ENCODE results near the gene ZNF469. TPM values are rescaled to one million over a fixed set of nuclear protein-coding genes. Genes with fewer than 3 reads are reported as not detected.
A peak's percentile ranks its signal among the peaks of the same experiment; 100 is the strongest.

Gene ZNF469
- total RNA-seq, 1 donor from 2014 or later: 0.59 TPM

GRCh38 chr16:88429387-88430184 lies 46.8 kb downstream of the ZNF469 start:
- no peak overlapping the region for H3K27ac Mint-ChIP-seq
- intact Hi-C loops (cut with micrococcal nuclease): loop anchor here (10.0 kb wide), 2 partner anchors 235 to 655 kb away; no protein-coding TSS in a partner anchor
- no peaks in the 10 kb centered on the region for H3K36me3 Mint-ChIP-seq (ENCODE audit: low read depth)
- H3K27me3 Mint-ChIP-seq (ENCODE audit: low read depth): peaks cover 17% of the 10 kb centered on the region
- H3K9me3 Mint-ChIP-seq: no peaks in the 10 kb centered on the region
- peak overlapping the region; percentile 57 for H3K4me3 Mint-ChIP-seq (ENCODE audit: low read depth)
- DNase-seq (ENCODE audit: low spot score): no peak
- H3K4me1 Mint-ChIP-seq (ENCODE audit: low read depth): no peaks in the 10 kb centered on the region

- intact Hi-C loops (cut with micrococcal nuclease): loop anchor here (10.0 kb wide), 2 partner anchors 235 to 655 kb away; no protein-coding TSS in a partner anchor
- no peaks in the 10 kb centered on the region for H3K9me3 Mint-ChIP-seq
- H3K4me3 Mint-ChIP-seq (ENCODE audit: low read depth): peak overlapping the region; percentile 57
- no peak overlapping the region for H3K27ac Mint-ChIP-seq
- DNase-seq (ENCODE audit: low spot score): no peak
- peaks cover 13% of the 10 kb centered on the region for H3K27me3 Mint-ChIP-seq (ENCODE audit: low read depth)
- no peaks in the 10 kb centered on the region for H3K36me3 Mint-ChIP-seq (ENCODE audit: low read depth)
- H3K4me1 Mint-ChIP-seq (ENCODE audit: low read depth): no peaks in the 10 kb centered on the region
Observed at GRCh38 chr16:88430185-88430523, 47.4 kb downstream of the ZNF469 start.

GRCh38 chr16:88430524-88431446 lies 48.0 kb downstream of the ZNF469 start:
- H3K27me3 Mint-ChIP-seq (ENCODE audit: low read depth): peaks cover 10% of the 10 kb centered on the region
- H3K4me3 Mint-ChIP-seq (ENCODE audit: low read depth): peak overlapping the region; percentile 42
- H3K27ac Mint-ChIP-seq: no peak overlapping the region
- peak; percentile 22 for DNase-seq (ENCODE audit: low spot score)
- H3K4me1 Mint-ChIP-seq (ENCODE audit: low read depth): no peaks in the 10 kb centered on the region
- H3K9me3 Mint-ChIP-seq: no peaks in the 10 kb centered on the region
- no peaks in the 10 kb centered on the region for H3K36me3 Mint-ChIP-seq (ENCODE audit: low read depth)
- intact Hi-C loops (cut with micrococcal nuclease): loop anchor here (10.0 kb wide), 2 partner anchors 236 to 656 kb away; no protein-coding TSS in a partner anchor

- no peaks in the 10 kb centered on the region for H3K4me1 Mint-ChIP-seq (ENCODE audit: low read depth)
- H3K27ac Mint-ChIP-seq: no peak overlapping the region
- H3K9me3 Mint-ChIP-seq: no peaks in the 10 kb centered on the region
- no peak for DNase-seq (ENCODE audit: low spot score)
- intact Hi-C loops (cut with micrococcal nuclease): loop anchor here (10.0 kb wide), 2 partner anchors 237 to 657 kb away; no protein-coding TSS in a partner anchor
- H3K4me3 Mint-ChIP-seq (ENCODE audit: low read depth): peak overlapping the region; percentile 47
- no peaks in the 10 kb centered on the region for H3K36me3 Mint-ChIP-seq (ENCODE audit: low read depth)
- peaks cover 10% of the 10 kb centered on the region for H3K27me3 Mint-ChIP-seq (ENCODE audit: low read depth)
Observed at GRCh38 chr16:88431651-88432050, 48.9 kb downstream of the ZNF469 start.

GRCh38 chr16:88432174-88432573 lies 49.4 kb downstream of the ZNF469 start:
- intact Hi-C loops (cut with micrococcal nuclease): loop anchor here (10.0 kb wide), 2 partner anchors 237 to 657 kb away; no protein-coding TSS in a partner anchor
- H3K9me3 Mint-ChIP-seq: no peaks in the 10 kb centered on the region
- peak overlapping the region; percentile 47 for H3K4me3 Mint-ChIP-seq (ENCODE audit: low read depth)
- DNase-seq (ENCODE audit: low spot score): no peak
- peaks cover 10% of the 10 kb centered on the region for H3K27me3 Mint-ChIP-seq (ENCODE audit: low read depth)
- no peaks in the 10 kb centered on the region for H3K36me3 Mint-ChIP-seq (ENCODE audit: low read depth)
- no peak overlapping the region for H3K27ac Mint-ChIP-seq
- H3K4me1 Mint-ChIP-seq (ENCODE audit: low read depth): no peaks in the 10 kb centered on the region

Other genes starting within 250 kb of the ZNF469 start
- 12.9 and 14.5 TPM in 2 replicates for gene ZFPM1, start 70.3 kb downstream of the ZNF469 start, total RNA-seq
- 93.9 and 101 TPM in 2 replicates for gene ZC3H18, start 187.4 kb downstream of the ZNF469 start, total RNA-seq

All from activated T-helper 2 cell treated with anti-CD3 and anti-CD28 coated beads, Interferon-gamma antibody, Interleukin-2, Interleukin-4, amounts not matched to agents 10 μg/mL and 5 μg/mL and 100 μg/mL, durations not matched to agents 14 hours and 24 hours and 36 hours (primary cell).